Mesenchymal stem cell (in vitro differentiated cells and primary cell): ENCODE data around the gene NMT2.
A peak's percentile ranks its signal among the peaks of the same experiment; 100 is the strongest.

Experiments used
- DNase-seq: peaks from one replicate; pipeline ENCODE4 v3.0.0-alpha.2; 2013
- H2AFZ ChIP-seq: one replicate; pipeline ENCODE4 v1.6.1; 2013; ENCODE audit warnings: low read depth, mild to moderate bottlenecking, control low read depth, inconsistent platforms, low read length, moderate library complexity
- H2AK5ac ChIP-seq: 2 replicates; pipeline ENCODE4 v1.6.1; 2013; ENCODE audit warnings: low read length, moderate library complexity, mild to moderate bottlenecking, inconsistent platforms; ENCODE audit not compliant: severe bottlenecking
- H2BK120ac ChIP-seq: one replicate; pipeline ENCODE4 v1.6.1; 2013; ENCODE audit warnings: low read depth, mild to moderate bottlenecking, inconsistent platforms, low read length, moderate library complexity
- H2BK12ac ChIP-seq, 2 experiments: one replicate each; pipeline ENCODE4 v1.6.1; 2013; ENCODE audit warnings: inconsistent platforms in 2 of 2, low read length in 2 of 2, mild to moderate bottlenecking in 2 of 2, moderate library complexity in 2 of 2, control low read depth in 1 of 2
- H2BK15ac ChIP-seq: one replicate; pipeline ENCODE4 v1.6.1; 2013; ENCODE audit warnings: mild to moderate bottlenecking, low read depth, inconsistent platforms; ENCODE audit not compliant: poor library complexity, severe bottlenecking
- H2BK5ac ChIP-seq: 2 replicates; pipeline ENCODE4 v1.6.1; 2013; ENCODE audit warnings: low read depth, mild to moderate bottlenecking, low read length, control low read depth, inconsistent platforms; ENCODE audit not compliant: poor library complexity, severe bottlenecking
- H3K14ac ChIP-seq, 2 experiments: one replicate each; pipeline ENCODE4 v1.6.1; 2013; ENCODE audit warnings: inconsistent platforms in 2 of 2, low read length in 2 of 2, control low read depth in 1 of 2, mild to moderate bottlenecking in 1 of 2, moderate library complexity in 1 of 2
- H3K18ac ChIP-seq, 2 experiments: one replicate each; pipeline ENCODE4 v1.6.1; 2013; ENCODE audit warnings: inconsistent platforms in 2 of 2, low read length in 2 of 2, control low read depth in 1 of 2, low read depth in 1 of 2, mild to moderate bottlenecking in 1 of 2
- H3K23ac ChIP-seq, 2 experiments: one replicate each; pipeline ENCODE4 v1.6.1; 2013; ENCODE audit warnings: inconsistent platforms in 2 of 2, low read length in 2 of 2, mild to moderate bottlenecking in 2 of 2, moderate library complexity in 2 of 2, control low read depth in 1 of 2
- H3K27ac ChIP-seq: 2 replicates; pipeline ENCODE4 v1.5.1; 2013; ENCODE audit warnings: mild to moderate bottlenecking, moderate library complexity, low read length, control low read depth, inconsistent platforms; ENCODE audit not compliant: poor library complexity, severe bottlenecking
- H3K27me3 ChIP-seq, 2 experiments: 2 replicates each; pipeline versions ENCODE4 v1.6.1 to v1.7.0; 2013; ENCODE audit warnings: low read length in 2 of 2, mild to moderate bottlenecking in 2 of 2, moderate library complexity in 2 of 2, control low read depth in 1 of 2, inconsistent platforms in 1 of 2; ENCODE audit not compliant: control insufficient read depth in 1 of 2, insufficient read depth in 1 of 2
- H3K36me3 ChIP-seq, 2 experiments: 2 replicates each; pipeline versions ENCODE4 v1.6.1 to v1.7.0; 2013; ENCODE audit warnings: low read length in 2 of 2, control low read depth in 1 of 2, inconsistent platforms in 1 of 2, low read depth in 1 of 2, mild to moderate bottlenecking in 1 of 2; ENCODE audit not compliant: insufficient read depth in 2 of 2, control insufficient read depth in 1 of 2
- H3K4ac ChIP-seq, 2 experiments: one replicate each; pipeline ENCODE4 v1.6.1; 2013; ENCODE audit warnings: inconsistent platforms in 2 of 2, low read length in 2 of 2, mild to moderate bottlenecking in 2 of 2, moderate library complexity in 2 of 2, control low read depth in 1 of 2, low read depth in 1 of 2
- H3K4me1 ChIP-seq: 2 replicates; pipeline ENCODE4 v1.6.1; 2013; ENCODE audit warnings: low read depth, low read length, control low read depth; ENCODE audit not compliant: control insufficient read depth, insufficient read depth
- H3K4me2 ChIP-seq: 2 replicates; pipeline ENCODE4 v1.6.1; 2013; ENCODE audit warnings: low read length, mild to moderate bottlenecking, inconsistent platforms; ENCODE audit not compliant: poor library complexity, severe bottlenecking
- H3K4me3 ChIP-seq, 2 experiments: 2 replicates each; pipeline versions ENCODE4 v1.5.1 to v1.7.0; 2013; ENCODE audit warnings: low read length in 2 of 2, mild to moderate bottlenecking in 2 of 2, control low read depth in 1 of 2, low read depth in 1 of 2; ENCODE audit not compliant: insufficient read depth in 1 of 2
- H3K79me1 ChIP-seq: replicated peaks from 2 replicates; pipeline ENCODE4 v1.6.1; 2013; ENCODE audit warnings: mild to moderate bottlenecking, control low read depth, low read length, inconsistent platforms; ENCODE audit not compliant: poor library complexity, severe bottlenecking
- H3K9ac ChIP-seq: 2 replicates; pipeline ENCODE4 v1.7.0; 2013; ENCODE audit warnings: mild to moderate bottlenecking, low read length, moderate library complexity
- H3K9me3 ChIP-seq: 2 replicates; pipeline ENCODE4 v1.7.0; 2013; ENCODE audit warnings: mild to moderate bottlenecking, low read length; ENCODE audit not compliant: control insufficient read depth
- H4K8ac ChIP-seq: one replicate; pipeline ENCODE4 v1.6.1; 2013; ENCODE audit warnings: inconsistent platforms, mild to moderate bottlenecking, low read length, moderate library complexity
- H4K91ac ChIP-seq: one replicate; pipeline ENCODE4 v1.6.1; 2013; ENCODE audit warnings: mild to moderate bottlenecking, low read length, inconsistent platforms
- WGBS: methylation state at CpG from one replicate; pipeline ENCODE4 v1.1.7; 2013; ENCODE audit warnings: mixed read lengths; 5-methylcytosine and 5-hydroxymethylcytosine counted together

Gene NMT2

DNA sequence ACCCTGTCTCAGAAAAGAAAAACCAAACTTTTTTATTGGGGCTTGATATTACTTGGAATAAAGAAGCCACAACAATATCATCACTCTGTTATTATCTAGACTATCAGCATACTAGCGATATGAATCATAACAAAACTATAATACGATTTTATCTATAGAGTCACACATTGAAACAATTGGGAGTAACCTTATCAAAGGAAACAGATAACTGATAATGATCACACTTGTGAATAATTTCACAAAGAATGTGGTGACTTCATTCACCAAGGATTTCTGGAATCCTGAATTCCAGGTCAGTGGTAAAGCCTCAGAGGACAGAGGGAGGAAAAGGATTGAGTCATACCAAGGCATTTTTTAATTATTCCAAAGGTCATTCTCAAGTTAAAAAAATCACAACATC is 32.1 kb upstream of the NMT2 start:
- H2BK15ac ChIP-seq: peak overlapping the region; percentile 13
- peak overlapping the region; percentile 94 for H2AK5ac ChIP-seq
- peak overlapping the region; percentile 91 for H2BK5ac ChIP-seq
- no peaks in the 10 kb centered on the region for H3K27me3 ChIP-seq
- peaks cover 16% of the 10 kb centered on the region for H3K4me1 ChIP-seq
- H3K9ac ChIP-seq: peak overlapping the region; percentile 41
- peak; percentile 63 for DNase-seq
- no peak overlapping the region for H3K4me2 ChIP-seq
- H4K91ac ChIP-seq: no peak overlapping the region
- no peak overlapping the region for H3K23ac ChIP-seq
- peaks cover 0 to under 1% of the 10 kb centered on the region in 2 experiments for H3K36me3 ChIP-seq
- peak overlapping the region in 1 of 2 experiments; percentile 4 for H3K4me3 ChIP-seq
- no peaks in the 10 kb centered on the region for H3K9me3 ChIP-seq
- H2AFZ ChIP-seq: no peak overlapping the region
- H2BK12ac ChIP-seq: peak overlapping the region in 1 of 2 experiments; percentile 3
- H3K18ac ChIP-seq: no peak overlapping the region
- H3K14ac ChIP-seq: no peak overlapping the region
- peaks cover 2% of the 10 kb centered on the region for H3K79me1 ChIP-seq
- peak overlapping the region; percentile 87 for H3K27ac ChIP-seq
- no CpG with 5 or more reads among the region's 2 CpGs for WGBS
- H4K8ac ChIP-seq: no peak overlapping the region
- H2BK120ac ChIP-seq: no peak overlapping the region
- H3K4ac ChIP-seq: no peak overlapping the region

DNA sequence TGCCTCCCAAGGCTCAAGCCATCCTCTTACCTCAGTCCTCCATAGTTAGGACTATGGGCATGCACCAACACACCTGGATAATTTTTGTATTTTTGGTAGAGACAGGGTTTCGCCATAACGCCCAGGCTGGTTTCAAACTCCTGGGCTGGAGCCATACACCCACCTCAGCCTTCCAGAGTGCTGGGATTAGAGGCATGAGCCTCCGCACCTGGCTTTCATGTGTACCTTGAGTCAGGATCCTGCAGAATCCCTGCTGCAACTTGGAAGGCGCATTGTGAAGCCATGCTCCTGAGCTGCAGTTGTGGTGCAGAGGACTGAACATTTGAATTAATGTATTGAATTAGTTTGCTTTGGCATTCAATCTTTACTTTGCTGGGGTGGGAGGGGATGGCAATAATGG is 29.4 kb upstream of the NMT2 start:
- Histone ChIP-seq H3K4me3 (no peak overlapping the region), H3K27ac (no peak overlapping the region), H3K4me1 (peaks cover 16% of the 10 kb centered on the region), H3K9ac (no peak overlapping the region), H4K8ac (peak overlapping the region; percentile 4), H2AFZ (no peak overlapping the region), H3K18ac (no peak overlapping the region), H2BK5ac (no peak overlapping the region), H3K4me2 (no peak overlapping the region), H3K9me3 (no peaks in the 10 kb centered on the region), H2BK120ac (no peak overlapping the region), H3K23ac (no peak overlapping the region), H2AK5ac (no peak overlapping the region), H3K4ac (no peak overlapping the region), H3K14ac (no peak overlapping the region), H3K27me3 (no peaks in the 10 kb centered on the region), H3K79me1 (no peaks in the 10 kb centered on the region), H2BK12ac (no peak overlapping the region), H2BK15ac (no peak overlapping the region), H3K36me3 (no peaks in the 10 kb centered on the region), H4K91ac (peak overlapping the region; percentile 9)
- 98% methylated on average over 4 of the region's 4 CpGs for WGBS
- no peak for DNase-seq

DNA sequence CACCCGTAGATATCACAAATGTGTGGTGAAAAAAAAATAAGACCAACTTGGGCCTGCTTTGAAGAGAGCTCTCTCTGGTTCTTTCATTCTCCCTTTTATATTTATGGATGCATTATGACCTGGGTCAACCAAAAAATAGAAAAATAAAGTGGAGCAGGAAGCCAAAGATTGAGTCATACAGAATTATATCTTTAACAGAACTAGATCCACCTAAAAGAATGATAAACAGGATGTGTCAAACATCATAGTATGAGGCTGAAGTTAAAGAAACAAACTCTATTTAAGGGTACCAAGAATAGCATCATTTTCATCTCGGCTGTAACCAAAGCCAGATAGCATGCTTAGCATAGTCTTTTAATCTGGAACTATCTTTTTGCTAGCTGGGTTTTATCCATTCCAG is 28.8 kb upstream of the NMT2 start:
- WGBS: 57% methylated on average over 1 of the region's 2 CpGs
- no peak overlapping the region for H3K4me3 ChIP-seq
- no peak overlapping the region for H3K23ac ChIP-seq
- H2AK5ac ChIP-seq: no peak overlapping the region
- H4K8ac ChIP-seq: no peak overlapping the region
- no peak overlapping the region for H3K27ac ChIP-seq
- H2BK12ac ChIP-seq: no peak overlapping the region
- H3K27me3 ChIP-seq: no peaks in the 10 kb centered on the region
- no peaks in the 10 kb centered on the region for H3K9me3 ChIP-seq
- H3K4me2 ChIP-seq: no peak overlapping the region
- H3K18ac ChIP-seq: no peak overlapping the region
- H3K14ac ChIP-seq: no peak overlapping the region
- no peak overlapping the region for H4K91ac ChIP-seq
- H2BK15ac ChIP-seq: no peak overlapping the region
- H3K9ac ChIP-seq: no peak overlapping the region
- H2BK120ac ChIP-seq: no peak overlapping the region
- no peaks in the 10 kb centered on the region for H3K79me1 ChIP-seq
- peaks cover 14% of the 10 kb centered on the region for H3K4me1 ChIP-seq
- H3K36me3 ChIP-seq: no peaks in the 10 kb centered on the region
- no peak overlapping the region for H2AFZ ChIP-seq
- no peak for DNase-seq
- H3K4ac ChIP-seq: no peak overlapping the region
- no peak overlapping the region for H2BK5ac ChIP-seq

DNA sequence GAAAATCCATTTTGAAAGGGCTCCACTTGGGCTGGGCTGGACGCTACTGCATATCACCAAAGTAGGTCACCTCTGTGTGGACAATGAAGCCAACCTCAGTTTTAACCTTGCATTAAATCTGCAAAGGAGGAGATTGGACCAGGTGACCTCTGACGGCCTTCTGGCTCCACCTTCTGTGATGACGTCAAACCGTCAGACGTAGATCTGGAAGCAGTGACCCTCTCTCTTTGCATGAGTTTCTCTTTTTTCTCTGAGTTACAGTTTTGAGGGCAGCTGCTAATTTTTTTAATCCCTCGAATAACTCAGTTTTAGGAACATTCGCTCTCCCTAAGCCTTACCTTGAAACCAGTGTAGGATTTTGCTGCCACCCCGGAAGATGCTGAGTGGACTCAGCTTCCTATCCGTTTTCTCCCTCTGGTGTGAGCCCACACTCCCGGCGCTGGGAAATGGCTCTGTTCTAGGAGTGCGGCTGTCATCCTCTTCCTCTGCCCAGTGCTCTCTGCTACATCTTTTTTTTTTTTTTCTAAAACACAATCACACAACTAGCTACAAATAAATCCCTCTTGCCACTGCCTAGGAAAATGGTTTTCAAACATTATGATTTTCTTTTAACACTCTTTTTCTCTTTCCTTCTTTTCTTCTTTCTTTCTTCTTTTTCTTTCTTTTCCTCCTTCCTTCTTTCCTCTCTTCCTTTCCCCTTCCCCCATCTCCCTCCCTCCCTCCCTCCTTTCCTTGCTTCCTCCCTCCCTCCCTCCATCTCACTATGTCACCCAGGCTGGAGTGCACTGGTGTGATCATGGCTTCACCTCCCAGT is 27.7 kb upstream of the NMT2 start:
- Histone ChIP-seq H3K9ac (peak overlapping the region; percentile 50), H3K23ac (no peak overlapping the region), H4K8ac (no peak overlapping the region), H2AFZ (no peak overlapping the region), H3K4me3 (peak overlapping the region in 1 of 2 experiments; percentile 27), H3K18ac (no peak overlapping the region), H2BK12ac (no peak overlapping the region), H2BK120ac (no peak overlapping the region), H3K27ac (no peak overlapping the region), H2BK15ac (no peak overlapping the region), H3K4me2 (no peak overlapping the region), H3K36me3 (no peaks in the 10 kb centered on the region), H3K27me3 (no peaks in the 10 kb centered on the region), H2BK5ac (no peak overlapping the region), H4K91ac (peak overlapping the region; percentile 52), H2AK5ac (no peak overlapping the region), H3K79me1 (no peaks in the 10 kb centered on the region), H3K4ac (no peak overlapping the region), H3K4me1 (peaks cover 12% of the 10 kb centered on the region), H3K9me3 (no peaks in the 10 kb centered on the region), H3K14ac (no peak overlapping the region)
- peak; percentile 44 for DNase-seq
- 70% methylated on average over 12 of the region's 12 CpGs for WGBS
